HCT116 (cell line): Measurements from ENCODE around the gene PRKN. TPM values are rescaled to one million over a fixed set of nuclear protein-coding genes. Genes with fewer than 3 reads are reported as not detected.
A peak's percentile ranks its signal among the peaks of the same experiment; 100 is the strongest.

Experiments used
- ATAC-seq: fragments of 200-7000 bp; cut with Tn5 transposase; 2 replicates; pipeline ENCODE4 v1.9.1; 2020; ENCODE audit warnings: mild to moderate bottlenecking, moderate library complexity
- BruUV-seq: library from RNA; stranded (reverse); fragments of 400-500 nt; replicated peaks from 2 replicates; lab custom pipeline; 2021; lab: Mats Ljungman, UMichigan
- CTCF ChIA-PET: fragments of 300-600 bp; sonication (Branson Sonifier 250); formaldehyde crosslinking; loops from one replicate; lab custom pipeline; 2021; ENCODE audit warnings: antibody characterized with exemption; lab: Charles Lee
- POLR2A ChIA-PET: fragments of 300-600, 350-600 bp; sonication (Branson Sonifier 250); formaldehyde crosslinking; loops from one replicate; lab custom pipeline; 2021; ENCODE audit warnings: antibody characterized with exemption; lab: Charles Lee
- RAD21 ChIA-PET, 2 experiments: fragments of 300-600 bp; sonication (Branson Sonifier 250); formaldehyde crosslinking; loops; one replicate each; lab custom pipeline; 2023; ENCODE audit warnings: low total read pairs in 2 of 2; ENCODE audit not compliant: uncharacterized antibody in 2 of 2, unreplicated experiment in 2 of 2, low non-redundant PET in 1 of 2; lab: Charles Lee
- DNase-seq: peaks from one replicate; pipeline ENCODE4 v3.0.0-alpha.2; 2010; ENCODE audit warnings: low read depth, low spot score
- H2AFZ ChIP-seq: fragments of 200-600 bp; shearing (Covaris generic), sonication (generic); 2 replicates; pipeline ENCODE4 v1.6.1; 2017; ENCODE audit warnings: low read depth, mixed run types, mixed read lengths, antibody characterized with exemption, low read length; ENCODE audit not compliant: poor library complexity, severe bottlenecking
- H3K27ac ChIP-seq: 2 replicates; pipeline ENCODE4 v1.5.1; 2012; ENCODE audit warnings: low read depth, low read length
- H3K27me3 ChIP-seq: fragments of 200-600 bp; sonication (generic); 2 replicates; pipeline ENCODE4 v1.6.1; 2016; ENCODE audit warnings: mixed run types, low read length, mixed read lengths; ENCODE audit not compliant: insufficient read depth
- H3K36me3 ChIP-seq, 2 experiments: fragments of 200-500 bp in 1 of 2; fragments of 200-600 bp in 1 of 2; sonication (Bioruptor generic) in 1 of 2; sonication (generic) in 1 of 2; 2 replicates each; pipeline versions ENCODE4 v1.5.1 to v1.6.1; 2014 to 2016; ENCODE audit warnings: low read length in 2 of 2, inconsistent platforms in 1 of 2, mixed read lengths in 1 of 2, mixed run types in 1 of 2; ENCODE audit not compliant: insufficient read depth in 2 of 2, control insufficient read depth in 1 of 2
- H3K4me1 ChIP-seq, 2 experiments: fragments of 200-600 bp in 1 of 2; sonication (generic) in 1 of 2; 2 replicates each; pipeline versions ENCODE4 v1.5.1 to v1.6.1; 2012 to 2017; ENCODE audit warnings: low read length in 2 of 2, inconsistent platforms in 1 of 2, mild to moderate bottlenecking in 1 of 2, mixed read lengths in 1 of 2, mixed run types in 1 of 2, moderate library complexity in 1 of 2; ENCODE audit not compliant: insufficient read depth in 2 of 2, control insufficient read depth in 1 of 2
- H3K4me2 ChIP-seq: fragments of 200-600 bp; sonication (generic); 2 replicates; pipeline ENCODE4 v1.6.1; 2017; ENCODE audit warnings: mixed run types, low read length, mixed read lengths
- H3K4me3 ChIP-seq, 2 experiments: fragments of 200-600 bp in 1 of 2; sonication (generic) in 1 of 2; replicated peaks in 1 of 2; 2 replicates each; pipeline ENCODE4 v1.5.1; 2011 to 2016; ENCODE audit warnings: low read length in 2 of 2, control low read depth in 1 of 2, low read depth in 1 of 2, mild to moderate bottlenecking in 1 of 2, mixed read lengths in 1 of 2, mixed run types in 1 of 2
- H3K79me2 ChIP-seq: fragments of 200-600 bp; sonication (generic); 2 replicates; pipeline ENCODE4 v1.6.1; 2017; ENCODE audit warnings: mild to moderate bottlenecking, mixed run types, low read length, moderate library complexity, mixed read lengths; ENCODE audit not compliant: insufficient read depth
- H3K9ac ChIP-seq: fragments of 200-600 bp; sonication (generic); 2 replicates; pipeline ENCODE4 v1.6.1; 2016; ENCODE audit warnings: low read length, mixed read lengths
- H3K9me2 ChIP-seq: fragments of 200-600 bp; sonication (generic), shearing (Covaris generic); 2 replicates; pipeline ENCODE4 v1.6.1; 2017; ENCODE audit warnings: mixed run types, mild to moderate bottlenecking, moderate library complexity; ENCODE audit not compliant: insufficient read depth
- H3K9me3 ChIP-seq, 2 experiments: fragments of 200-500 bp in 1 of 2; fragments of 200-600 bp in 1 of 2; sonication (Bioruptor generic) in 1 of 2; sonication (generic) in 1 of 2; 2 replicates each; pipeline ENCODE4 v1.6.1; 2014 to 2017; ENCODE audit warnings: low read length in 2 of 2, mixed read lengths in 2 of 2, inconsistent platforms in 1 of 2, low read depth in 1 of 2, mild to moderate bottlenecking in 1 of 2, mixed run types in 1 of 2, moderate library complexity in 1 of 2; ENCODE audit not compliant: control insufficient read depth in 1 of 2, insufficient read depth in 1 of 2
- H4K20me1 ChIP-seq: fragments of 200-600 bp; sonication (generic), shearing (Covaris generic); 2 replicates; pipeline ENCODE4 v1.6.1; 2017; ENCODE audit warnings: mixed run types, mild to moderate bottlenecking, moderate library complexity; ENCODE audit not compliant: insufficient read depth
- ATF3 ChIP-seq: IDR thresholded peaks from 2 replicates; pipeline ENCODE4 v1.6.1; 2012
- CTCF ChIP-seq, 3 experiments: fragments of 200-600 bp in 1 of 3; sonication (generic) in 1 of 3; IDR thresholded peaks in 2 of 3; conservative IDR thresholded peaks in 1 of 3; 2 replicates each; pipeline ENCODE4 v1.5.1; 2012 to 2017; ENCODE audit warnings: low read depth in 2 of 3, low read length in 2 of 3, antibody characterized with exemption in 1 of 3, borderline replicate concordance in 1 of 3, control low read depth in 1 of 3, mild to moderate bottlenecking in 1 of 3, mixed read lengths in 1 of 3, mixed run types in 1 of 3, moderate library complexity in 1 of 3; ENCODE audit not compliant: insufficient read depth in 1 of 3
- EZH2phosphoT487 ChIP-seq: fragments of 200-600 bp; IDR thresholded peaks from 2 replicates; pipeline ENCODE4 v1.6.1; 2018; ENCODE audit warnings: antibody characterized with exemption, borderline replicate concordance
- POLR2A ChIP-seq: IDR thresholded peaks from 2 replicates; pipeline ENCODE4 v1.7.0; 2011; ENCODE audit warnings: borderline replicate concordance; ENCODE audit not compliant: insufficient read depth, insufficient read length; ENCODE audit errors: extremely low read depth
- RAD21 ChIP-seq: IDR thresholded peaks from 2 replicates; pipeline ENCODE4 v1.6.1; 2012; ENCODE audit warnings: low read depth, mild to moderate bottlenecking
- SRF ChIP-seq: IDR thresholded peaks from 2 replicates; pipeline ENCODE4 v1.6.1; 2012; ENCODE audit warnings: low read depth
- YY1 ChIP-seq: IDR thresholded peaks from 2 replicates; pipeline ENCODE4 v1.6.1; 2011; ENCODE audit warnings: low read length, low read depth, moderate library complexity, mild to moderate bottlenecking; ENCODE audit not compliant: insufficient replicate concordance; ENCODE audit errors: extremely low read depth
- ZFX ChIP-seq: fragments of 450-650 bp; IDR thresholded peaks from 2 replicates; pipeline ENCODE4 v1.6.1; 2017
- intact Hi-C: fragments of 100-400 bp; cut with micrococcal nuclease; formaldehyde crosslinking; loops from 2 replicates; pipeline ENCODE4 v1.10.0; 2022
- total RNA-seq: library from RNA; stranded (reverse); gene quantifications from one replicate; pipeline ENCODE4 v1.2.1, GENCODE V29; 2021; ENCODE audit not compliant: unreplicated experiment

The PRKN gene
- total RNA-seq, 1 experiment from 2014 or later = 2.6 TPM

DNA sequence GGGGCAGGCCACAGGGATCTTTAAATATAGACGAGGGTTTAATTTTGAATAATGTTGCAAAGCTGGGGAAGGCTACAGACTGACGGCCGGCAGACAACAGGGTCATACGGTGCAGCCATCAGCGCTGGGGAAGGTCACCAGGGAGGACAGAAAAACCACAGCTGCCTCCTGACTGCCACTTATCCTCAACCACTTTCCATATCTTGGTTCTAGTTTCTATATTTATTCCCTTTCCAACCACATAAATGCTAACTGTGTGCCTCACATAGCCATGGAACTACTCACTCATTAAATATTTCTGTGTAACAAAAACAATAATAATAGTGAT lies 1368.0 kb downstream of the PRKN start:
- no peak for ATAC-seq
- no peaks in the 10 kb centered on the region for H3K27me3 ChIP-seq
- H3K9me2 ChIP-seq = no peaks in the 10 kb centered on the region
- no peaks in the 10 kb centered on the region for H3K36me3 ChIP-seq
- BruUV-seq = no TSS peak
- TF ChIP-seq CTCF (IDR thresholded peaks at IDR 0.05 in 2 of 3, conservative IDR thresholded peaks at IDR 0.05 in 1 of 3; ENCODE audit: borderline replicate concordance in 1 of 3, insufficient read depth in 1 of 3, low read depth in 2 of 3, low read length in 2 of 3) (no peak), SRF (no peak), ATF3 (no peak), ZFX (no peak), YY1 (no peak), RAD21 (no peak), EZH2phosphoT487 (no peak), POLR2A (no peak)
- TF ChIP-seq, all 23 proteins: peak for 0
- H3K79me2 ChIP-seq = no peaks in the 10 kb centered on the region
- no peak for DNase-seq
- no peaks in the 10 kb centered on the region for H4K20me1 ChIP-seq
- no peak overlapping the region for H3K9ac ChIP-seq
- H3K4me2 ChIP-seq = peak overlapping the region; percentile 69
- H3K9me3 ChIP-seq = no peaks in the 10 kb centered on the region
- H3K4me1 ChIP-seq = peaks cover 5 to 11% of the 10 kb centered on the region in 2 experiments; a peak in 3 of 4 replicates
- intact Hi-C loops = loop anchor here (10.0 kb wide), 1 partner anchor 85 kb away; the partner anchor contains the start of gene AGPAT4
- POLR2A ChIA-PET = no interaction called here
- peak overlapping the region; percentile 16 to 36; a peak in 3 of 4 replicates for H3K4me3 ChIP-seq
- H2AFZ ChIP-seq = peak overlapping the region; percentile 87
- CTCF ChIA-PET = interaction anchor here (1.0 to 1.1 kb wide), 2 partner anchors 11 to 14 kb away, joined by 3 to 7 read pairs; no protein-coding TSS in a partner anchor
- RAD21 ChIA-PET = no interaction called here
- H3K27ac ChIP-seq = no peak overlapping the region
